Prostate gland (tissue), 2 donors: ENCODE results near the gene S100A1. TPM values are rescaled to one million over a fixed set of nuclear protein-coding genes. Genes with fewer than 3 reads are reported as not detected.

Source experiments
- DNase-seq: peaks from one replicate; pipeline ENCODE4 v3.0.0-alpha.2; 2019; ENCODE audit warnings: low spot score
- H3K27ac ChIP-seq, 2 donors: fragments of 200-600 bp; sonication (generic); 2 replicates each; pipeline ENCODE4 v1.5.1; 2017 to 2019
- H3K27me3 ChIP-seq: fragments of 200-600 bp; sonication (generic); replicated peaks from 2 replicates; pipeline ENCODE4 v1.5.1; 2019; ENCODE audit not compliant: insufficient read depth
- H3K36me3 ChIP-seq, 2 donors: fragments of 200-600 bp; sonication (generic); 1 replicate in 1 of 2; 2 replicates in 1 of 2; pipeline versions ENCODE4 v1.5.1 to v1.8.1; 2017 to 2019
- H3K4me1 ChIP-seq: fragments of 200-600 bp; sonication (generic); replicated peaks from 2 replicates; pipeline ENCODE4 v1.5.1; 2019
- H3K4me3 ChIP-seq, 2 donors: fragments of 200-600 bp; sonication (generic); 2 replicates each; pipeline ENCODE4 v1.5.1; 2017 to 2019
- H3K9me3 ChIP-seq: fragments of 200-600 bp; sonication (generic); 2 replicates; pipeline ENCODE4 v1.5.1; 2017
- CTCF ChIP-seq, 4 experiments: fragments of 200-600 bp in 2 of 4; fragments of 450-650 bp in 2 of 4; sonication (generic) in 2 of 4; IDR thresholded peaks; 1 replicate in 3 of 4; 2 replicates in 1 of 4; pipeline ENCODE4 v1.5.1; 2016 to 2019; ENCODE audit warnings: antibody characterized with exemption in 4 of 4, mild to moderate bottlenecking in 2 of 4, moderate library complexity in 2 of 4
- POLR2A ChIP-seq: fragments of 450-650 bp; IDR thresholded peaks from one replicate; pipeline ENCODE4 v1.6.1; 2016; ENCODE audit warnings: antibody characterized with exemption, mild to moderate bottlenecking
- POLR2AphosphoS5 ChIP-seq: sonication (generic); formaldehyde crosslinking; IDR thresholded peaks from one replicate; pipeline ENCODE4 v1.6.1; 2017; ENCODE audit warnings: antibody characterized with exemption
- WGBS: methylation state at CpG from one replicate; pipeline ENCODE4 v1.1.5; 2018; 5-methylcytosine and 5-hydroxymethylcytosine counted together
- intact Hi-C: fragments of 100-400 bp; cut with DNase I; formaldehyde crosslinking; loops from one replicate; pipeline ENCODE4 v1.14.2; 2022
- total RNA-seq, 2 donors: library from RNA; depleted of rRNA; stranded (reverse); fragments of >200 nt; gene quantifications; one replicate each; pipeline ENCODE4 v1.1.0, GENCODE V29; 2016

S100A1 gene
- total RNA-seq, 2 donors from 2014 or later = 9.1 to 10.7 TPM

- H3K36me3 ChIP-seq = no peaks in the 10 kb centered on the region
- peaks cover 1% of the 10 kb centered on the region for H3K4me1 ChIP-seq
- H3K9me3 ChIP-seq = no peaks in the 10 kb centered on the region
- peak overlapping the region in 1 of 2 donors; percentile 46 for H3K4me3 ChIP-seq
- peak overlapping the region; percentile 80 to 91 for H3K27ac ChIP-seq
- 66% methylated on average over 5 of the region's 5 CpGs for WGBS
- no peak for TF ChIP-seq POLR2A
- TF ChIP-seq POLR2AphosphoS5 = no peak
- TF ChIP-seq CTCF (IDR thresholded peaks at IDR 0.05) = no peak
- intact Hi-C loops = loop anchor here (2.0 kb wide), 1 partner anchor 19 kb away; no protein-coding TSS in a partner anchor
- H3K27me3 ChIP-seq = no peaks in the 10 kb centered on the region
- DNase-seq = no peak
Measured at GRCh38 chr1:153613406-153613805, 14.8 kb upstream of the S100A1 start.

GRCh38 chr1:153614189-153614900 is 13.9 kb upstream of the S100A1 start:
- no peaks in the 10 kb centered on the region for H3K27me3 ChIP-seq
- 72% methylated on average over 2 of the region's 2 CpGs for WGBS
- H3K36me3 ChIP-seq = no peaks in the 10 kb centered on the region
- no peaks in the 10 kb centered on the region for H3K4me1 ChIP-seq
- no peaks in the 10 kb centered on the region for H3K9me3 ChIP-seq
- no peak for TF ChIP-seq POLR2AphosphoS5
- TF ChIP-seq POLR2A = no peak
- TF ChIP-seq CTCF (IDR thresholded peaks at IDR 0.05) = no peak
- no peak for DNase-seq
- H3K27ac ChIP-seq = no peak overlapping the region
- H3K4me3 ChIP-seq = no peak overlapping the region
- intact Hi-C loops = no loop called here

- intact Hi-C loops = no loop called here
- no peaks in the 10 kb centered on the region for H3K27me3 ChIP-seq
- DNase-seq = no peak
- no peaks in the 10 kb centered on the region for H3K9me3 ChIP-seq
- TF ChIP-seq POLR2A (no peak), CTCF (IDR thresholded peaks at IDR 0.05) (no peak), POLR2AphosphoS5 (no peak)
- no peaks in the 10 kb centered on the region for H3K4me1 ChIP-seq
- H3K27ac ChIP-seq = no peak overlapping the region
- no peak overlapping the region for H3K4me3 ChIP-seq
- WGBS = 81% methylated on average over 7 of the region's 7 CpGs
- no peaks in the 10 kb centered on the region for H3K36me3 ChIP-seq
Measured at GRCh38 chr1:153614906-153615305, 13.3 kb upstream of the S100A1 start.

GRCh38 chr1:153615406-153615805 is 12.8 kb upstream of the S100A1 start:
- Histone ChIP-seq H3K4me1 (no peaks in the 10 kb centered on the region), H3K4me3 (no peak overlapping the region), H3K27me3 (no peaks in the 10 kb centered on the region), H3K9me3 (no peaks in the 10 kb centered on the region), H3K27ac (no peak overlapping the region), H3K36me3 (no peaks in the 10 kb centered on the region)
- intact Hi-C loops = no loop called here
- TF ChIP-seq POLR2A = no peak
- TF ChIP-seq CTCF (IDR thresholded peaks at IDR 0.05) = no peak
- no peak for TF ChIP-seq POLR2AphosphoS5
- no peak for DNase-seq
- 56% methylated on average over 2 of the region's 2 CpGs for WGBS
